Mesenteric fat pad (tissue), 1 donor: ENCODE results near the gene INPP5A. TPM values are rescaled to one million over a fixed set of nuclear protein-coding genes. Genes with fewer than 3 reads are reported as not detected.

Experiments
- DNase-seq: peaks from one replicate; pipeline ENCODE4 v3.0.0-alpha.2; 2020; ENCODE audit warnings: low spot score
- total RNA-seq: library from RNA; stranded (reverse); fragmentation: NEBNext Ultra II Directional; extraction: Animal tissue kit (Norgen Biotek cat#: 25700); gene quantifications from one replicate; pipeline ENCODE4 v1.2.1, GENCODE V29; 2021
- donor health status: DM: yes; HTN: yes; CAD: no.

The INPP5A gene
- total RNA-seq, 1 donor from 2014 or later: 30.5 TPM

- no peak for DNase-seq
Measured at GRCh38 chr10:132748135-132748534, 210.5 kb downstream of the INPP5A start.

DNA sequence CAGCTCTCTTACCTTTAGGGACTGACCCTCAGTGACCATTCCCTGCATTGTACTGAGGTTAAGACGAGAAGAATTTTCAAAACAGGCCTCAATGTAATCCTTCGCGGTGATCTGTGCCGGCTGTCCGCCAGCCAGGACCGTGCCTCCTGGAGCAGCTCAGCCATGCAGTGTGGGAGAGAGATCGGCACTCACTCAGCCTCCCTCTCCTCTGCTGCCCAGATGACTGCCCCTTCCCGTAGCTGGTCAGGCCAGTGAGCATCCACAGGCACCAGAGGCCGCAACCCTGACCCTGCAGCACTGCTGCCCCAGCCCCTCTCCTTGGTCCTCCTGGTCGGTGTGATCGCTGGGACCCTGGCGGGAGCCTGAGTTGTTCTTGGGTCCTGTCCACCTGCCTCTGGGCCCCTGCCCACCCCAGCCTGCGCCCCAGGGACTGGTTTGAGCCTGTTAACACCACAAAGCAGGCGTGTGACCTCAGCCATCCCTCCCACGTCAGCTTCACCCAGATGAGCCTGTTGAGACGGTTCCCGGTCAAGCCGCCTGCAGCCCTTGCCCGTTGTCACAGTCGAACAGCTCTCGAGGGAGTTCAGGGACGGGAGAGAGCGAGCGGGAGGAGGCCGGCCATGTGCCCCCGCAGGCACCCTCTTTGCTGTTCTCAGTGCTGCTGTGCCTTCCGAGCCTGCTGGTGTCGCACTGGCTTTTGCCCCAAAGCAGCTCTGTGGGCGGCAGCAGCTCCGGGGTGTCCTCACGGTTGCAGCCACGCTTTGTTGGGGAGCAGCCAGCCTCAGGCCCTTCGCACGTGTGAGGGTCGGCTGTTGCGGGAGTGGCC is 211.2 kb downstream of the INPP5A start:
- no peak for DNase-seq

DNA sequence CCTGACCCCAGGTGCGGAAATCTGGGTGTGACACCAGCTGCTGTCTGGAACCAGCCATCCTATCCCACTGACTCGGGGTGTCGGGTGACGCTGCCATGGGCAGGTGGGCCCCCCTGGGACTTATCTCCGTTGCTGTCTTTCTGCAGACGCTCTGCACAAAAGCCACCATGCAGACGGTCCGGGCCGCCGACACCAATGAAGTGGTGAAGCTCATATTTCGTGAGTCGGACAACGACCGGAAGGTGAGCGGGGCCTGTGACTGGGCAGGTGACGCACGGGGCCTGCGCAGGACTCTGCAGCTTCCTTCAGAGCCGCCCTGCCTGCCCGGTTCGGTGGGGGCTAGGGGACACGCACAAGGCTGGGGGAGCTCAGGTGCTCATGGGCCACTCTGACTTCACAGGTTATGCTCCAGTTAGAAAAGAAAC is 211.8 kb downstream of the INPP5A start:
- DNase-seq: no peak

DNA sequence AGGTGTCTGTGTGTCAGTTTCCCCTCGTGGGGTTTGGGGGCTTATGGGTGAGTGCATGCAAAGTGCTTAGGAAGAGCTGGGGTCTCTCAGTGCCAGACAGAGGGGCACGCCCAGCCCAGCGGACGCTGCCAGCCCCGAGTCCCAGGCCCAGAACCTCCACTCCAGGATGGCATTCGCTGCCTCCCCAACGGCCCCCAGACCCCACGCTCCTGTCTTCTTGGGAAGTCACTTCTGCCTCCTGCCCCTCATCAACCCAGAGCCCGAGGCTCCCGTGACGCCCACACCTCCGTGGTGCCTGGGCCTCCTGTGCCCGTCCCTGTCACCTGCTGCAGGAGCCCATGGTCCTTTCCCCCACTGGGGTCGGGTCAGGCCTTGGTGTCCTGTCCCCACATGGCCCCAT is 213.3 kb downstream of the INPP5A start:
- no peak for DNase-seq

DNA sequence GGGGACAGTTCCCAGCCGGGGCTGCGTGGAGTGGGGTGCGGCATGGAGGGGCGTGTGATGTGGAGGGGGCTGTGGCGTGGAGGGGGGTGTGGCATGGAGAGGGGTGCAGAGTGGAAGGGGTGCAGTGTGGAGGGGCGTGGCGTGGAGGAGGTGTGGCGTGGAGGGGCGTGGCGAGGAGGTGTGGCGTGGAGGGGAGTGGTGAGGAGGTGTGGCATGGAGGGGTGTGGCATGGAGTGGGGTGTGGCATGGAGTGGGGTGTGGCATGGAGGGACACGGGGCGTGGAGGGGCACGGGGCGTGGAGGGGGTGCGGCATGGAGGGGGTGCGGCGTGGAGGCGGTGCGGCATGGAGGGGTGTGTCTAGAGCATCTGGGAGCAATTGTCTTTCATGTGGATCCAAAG is 214.8 kb downstream of the INPP5A start:
- DNase-seq: no peak

DNA sequence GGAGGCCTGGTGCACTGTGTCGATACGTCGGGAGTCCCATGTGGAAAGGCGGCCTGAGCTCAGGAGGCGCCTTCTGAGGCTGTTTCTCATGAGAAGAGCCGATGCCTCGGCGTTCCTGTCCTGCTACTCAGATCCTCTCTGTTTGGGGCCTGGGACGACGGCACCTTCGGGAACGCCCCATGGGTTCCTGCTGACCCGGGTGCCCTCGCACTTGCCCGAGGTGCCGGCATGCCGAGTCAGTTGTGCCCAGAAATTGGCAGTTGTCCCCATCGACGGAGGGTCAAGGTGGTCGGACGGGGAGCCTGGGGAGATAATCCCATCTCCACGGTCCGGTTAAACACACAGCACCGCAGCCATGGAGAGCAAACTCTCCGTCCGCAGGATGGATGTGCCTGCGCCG is 215.4 kb downstream of the INPP5A start:
- no peak for DNase-seq

DNA sequence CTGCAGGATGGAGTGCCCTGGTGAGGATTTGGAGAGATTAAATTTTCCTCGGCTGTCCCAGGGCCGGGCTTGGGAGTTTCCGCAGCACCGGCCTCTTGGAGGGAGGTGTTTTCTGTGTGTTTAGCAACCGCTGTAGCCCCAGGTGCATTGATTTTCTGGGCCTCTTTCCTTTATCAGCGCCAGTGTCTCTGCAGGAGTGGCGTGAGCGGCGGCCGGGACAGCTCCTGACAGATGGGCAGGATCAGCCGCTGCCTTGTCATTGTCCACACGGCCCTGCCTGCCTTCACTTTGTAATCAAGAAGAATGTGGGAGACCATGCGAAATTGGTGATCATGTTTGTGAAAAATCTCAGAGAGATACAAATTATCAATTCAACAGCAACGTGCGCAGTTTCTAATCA is 216.0 kb downstream of the INPP5A start:
- DNase-seq: no peak

DNA sequence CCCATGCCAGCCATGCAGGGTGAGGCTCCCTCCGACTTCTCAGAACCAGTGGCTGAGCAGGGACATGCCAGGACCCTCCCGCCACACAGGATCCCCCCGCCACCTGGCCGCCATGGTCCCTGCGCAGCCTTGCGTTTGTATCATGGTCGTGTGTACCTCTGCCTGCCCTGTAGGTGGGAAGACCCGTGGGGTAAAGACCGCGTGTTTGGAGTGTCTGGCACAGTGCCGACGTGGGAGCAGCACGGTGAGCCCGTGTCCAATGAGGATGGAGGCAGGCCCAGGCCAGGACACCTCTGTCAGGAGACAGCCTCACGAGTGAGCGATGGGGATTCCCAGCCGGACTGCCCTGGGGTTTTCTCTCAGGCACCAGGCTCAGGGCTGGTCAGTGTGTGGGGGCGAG is 216.5 kb downstream of the INPP5A start:
- DNase-seq: no peak

- no peak for DNase-seq
Measured at GRCh38 chr10:132755166-132755711, 217.7 kb downstream of the INPP5A start.

DNA sequence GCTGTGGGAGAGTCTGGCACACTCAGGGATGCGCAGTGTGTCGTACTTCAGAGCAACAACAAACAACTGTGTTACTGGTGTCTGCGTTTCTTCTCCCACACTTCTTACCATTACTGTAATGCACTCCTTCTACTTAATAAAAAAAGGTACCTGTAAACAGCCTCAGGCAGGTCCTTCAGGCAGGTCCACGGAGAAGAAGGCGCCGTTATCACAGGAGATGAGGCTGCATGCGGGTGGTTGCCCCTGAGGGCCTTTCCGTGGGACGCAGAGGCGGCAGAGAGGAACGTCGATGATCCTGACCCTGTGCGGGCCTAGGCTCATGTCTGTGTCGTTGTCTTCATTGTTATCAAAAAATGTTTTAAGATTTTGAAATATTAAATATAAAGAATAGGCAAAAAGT is 219.0 kb downstream of the INPP5A start:
- no peak for DNase-seq

- no peak for DNase-seq
Measured at GRCh38 chr10:132757171-132757570, 219.6 kb downstream of the INPP5A start.

- DNase-seq: no peak
Measured at GRCh38 chr10:132758865-132759264, 221.3 kb downstream of the INPP5A start.

DNA sequence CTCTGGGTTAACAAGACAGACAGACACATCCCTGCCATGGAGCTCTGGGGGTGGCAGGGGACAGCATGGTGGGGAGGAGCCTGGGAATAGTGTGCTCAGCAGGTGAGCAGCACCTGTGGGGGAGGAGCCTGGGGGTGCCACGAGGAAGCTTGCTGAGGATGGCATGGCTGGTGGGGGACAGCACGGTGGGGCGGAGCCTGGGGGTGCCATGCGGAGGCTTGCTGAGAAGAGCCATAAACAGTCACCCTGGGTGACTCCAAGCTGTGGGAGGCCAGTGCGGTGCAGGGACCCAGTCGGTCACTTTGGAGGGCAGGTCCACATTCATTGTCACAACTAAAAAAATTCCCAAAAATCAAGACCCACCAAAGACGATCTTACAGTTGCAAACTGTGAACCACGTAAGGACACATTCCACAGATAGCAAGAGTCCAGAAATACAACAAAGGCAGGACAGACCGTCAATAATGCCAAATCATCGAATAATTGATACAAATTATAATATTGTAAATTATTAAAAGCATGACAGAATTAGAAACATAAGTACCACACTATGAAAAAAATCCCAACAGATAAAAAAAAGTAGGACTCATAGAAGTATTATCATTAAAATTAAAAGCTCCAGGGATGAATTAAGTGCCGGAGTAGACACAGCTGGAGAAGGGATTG is 223.9 kb downstream of the INPP5A start:
- DNase-seq: no peak

GRCh38 chr10:132762267-132762666 is 224.7 kb downstream of the INPP5A start:
- no peak for DNase-seq

- no peak for DNase-seq
Measured at GRCh38 chr10:132763545-132763944, 226.0 kb downstream of the INPP5A start.

DNA sequence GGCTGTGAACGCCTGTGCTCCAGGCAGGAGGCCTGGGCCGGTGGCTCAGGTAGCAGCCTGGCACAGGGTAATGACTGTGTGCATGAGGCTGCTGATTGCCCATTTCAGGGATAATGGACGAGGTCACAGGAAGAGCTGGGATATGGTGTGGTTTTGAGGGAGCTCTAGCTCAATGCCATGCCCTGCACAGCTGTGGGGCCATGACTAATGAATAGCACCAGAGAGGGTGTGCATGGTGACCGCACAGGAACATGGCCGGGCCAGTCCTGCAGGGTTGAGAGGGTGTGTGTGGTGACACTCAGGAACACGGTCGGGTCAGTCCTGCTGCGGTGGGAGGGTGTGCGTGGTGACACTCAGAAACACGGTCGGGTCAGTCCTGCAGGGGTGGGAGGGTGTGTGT is 226.5 kb downstream of the INPP5A start:
- DNase-seq: no peak

GRCh38 chr10:132765435-132765834 is 227.8 kb downstream of the INPP5A start:
- no peak for DNase-seq

GRCh38 chr10:132766291-132766690 is 228.7 kb downstream of the INPP5A start:
- DNase-seq: no peak

DNA sequence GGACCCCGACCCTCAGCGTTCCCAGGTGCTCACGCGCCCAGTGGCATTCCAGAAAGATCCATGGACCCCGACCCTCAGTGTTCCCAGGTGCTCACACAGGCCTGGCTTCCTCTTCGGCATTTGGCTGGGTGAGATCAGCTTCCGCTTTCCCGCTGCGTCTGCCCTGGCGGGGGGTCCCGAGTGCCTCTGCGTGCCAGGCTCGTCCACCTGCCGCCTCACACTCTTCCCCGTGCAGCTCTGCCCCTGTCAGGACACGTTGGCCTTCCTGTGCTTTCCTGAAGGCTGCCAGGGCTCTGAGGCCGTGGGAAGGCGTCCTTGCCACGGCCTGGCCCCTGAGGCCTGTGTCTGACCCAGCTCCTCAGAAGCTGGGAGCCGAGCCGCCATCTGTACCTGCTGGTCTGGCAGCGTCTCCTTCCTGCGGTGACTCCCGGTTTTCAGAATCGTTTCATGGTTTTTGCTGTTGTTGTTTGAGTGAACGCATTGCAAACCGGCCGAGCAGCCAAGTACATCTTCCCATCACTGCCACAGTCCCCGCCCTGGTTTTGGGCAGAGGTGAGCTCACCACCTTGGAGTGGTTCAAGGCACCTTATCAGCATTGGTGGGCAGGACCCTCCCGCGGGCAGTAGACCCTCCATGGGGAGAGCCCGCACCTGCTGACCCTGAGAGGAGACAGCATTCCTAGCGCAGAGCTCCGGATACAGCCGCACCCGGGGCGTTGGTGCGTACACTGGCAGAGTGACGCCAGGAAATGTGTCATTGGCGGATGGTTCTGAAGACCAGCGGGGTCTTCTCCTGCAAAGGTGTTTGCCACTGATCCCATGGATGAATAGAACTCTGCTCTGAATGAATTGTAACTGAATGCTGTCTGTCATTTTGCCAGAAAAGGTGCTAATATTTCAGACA is 231.0 kb downstream of the INPP5A start:
- no peak for DNase-seq

- no peak for DNase-seq
Measured at GRCh38 chr10:132770061-132771021, 232.8 kb downstream of the INPP5A start.
